Loucy (cell line): ENCODE data around the gene SLC9A6.

Source experiments
- H2AFZ ChIP-seq: fragments of 200-600 bp; sonication (generic); 2 replicates; pipeline ENCODE4 v1.6.0; 2016; ENCODE audit warnings: antibody characterized with exemption, mild to moderate bottlenecking, low read length, moderate library complexity
- H3F3A ChIP-seq: fragments of 200-600 bp; 2 replicates; pipeline ENCODE4 v1.6.0; 2016; ENCODE audit warnings: antibody characterized with exemption, low read depth, mild to moderate bottlenecking
- H3K27me3 ChIP-seq: fragments of 200-600 bp; sonication (generic); 2 replicates; pipeline ENCODE4 v1.6.1; 2014; ENCODE audit warnings: low read length, mild to moderate bottlenecking; ENCODE audit not compliant: insufficient read depth, poor library complexity, severe bottlenecking
- H3K36me3 ChIP-seq: fragments of 200-600 bp; sonication (generic); 2 replicates; pipeline ENCODE4 v1.6.1; 2016; ENCODE audit warnings: low read length; ENCODE audit not compliant: insufficient read depth
- H3K4me1 ChIP-seq: fragments of 200-600 bp; sonication (generic); 2 replicates; pipeline ENCODE4 v1.5.1; 2014; ENCODE audit warnings: low read length, mild to moderate bottlenecking; ENCODE audit not compliant: insufficient read depth, poor library complexity, severe bottlenecking
- H3K4me2 ChIP-seq: fragments of 200-600 bp; sonication (generic); 2 replicates; pipeline ENCODE4 v1.6.0; 2014; ENCODE audit warnings: antibody characterized with exemption, low read length, low read depth, mild to moderate bottlenecking; ENCODE audit not compliant: poor library complexity, severe bottlenecking
- H3K4me3 ChIP-seq: fragments of 200-600 bp; sonication (generic); 2 replicates; pipeline ENCODE4 v1.5.1; 2014; ENCODE audit warnings: low read length, mild to moderate bottlenecking, mixed read lengths; ENCODE audit not compliant: poor library complexity, severe bottlenecking
- H3K79me2 ChIP-seq: fragments of 200-600 bp; sonication (generic); 2 replicates; pipeline ENCODE4 v1.6.1; 2014; ENCODE audit warnings: low read length; ENCODE audit not compliant: insufficient read depth
- H3K9ac ChIP-seq: fragments of 200-600 bp; sonication (generic); 2 replicates; pipeline ENCODE4 v1.6.0; 2014; ENCODE audit warnings: mild to moderate bottlenecking, low read depth, low read length, moderate library complexity; ENCODE audit not compliant: poor library complexity, severe bottlenecking
- H3K9me2 ChIP-seq: fragments of 200-600 bp; sonication (generic); replicated peaks from 2 replicates; pipeline ENCODE4 v1.6.1; 2016; ENCODE audit warnings: low read depth, low read length, mixed read lengths
- H3K9me3 ChIP-seq: fragments of 200-600 bp; sonication (generic); 2 replicates; pipeline ENCODE4 v1.6.1; 2014; ENCODE audit warnings: mild to moderate bottlenecking, antibody characterized with exemption, low read length, low read depth; ENCODE audit not compliant: insufficient read depth
- H4K20me1 ChIP-seq: fragments of 200-600 bp; sonication (generic); 2 replicates; pipeline ENCODE4 v1.6.0; 2014; ENCODE audit warnings: antibody characterized with exemption, low read length, mild to moderate bottlenecking; ENCODE audit not compliant: insufficient read depth, poor library complexity, severe bottlenecking
- CTCF ChIP-seq: fragments of 200-600 bp; sonication (generic); conservative IDR thresholded peaks from 2 replicates; pipeline ENCODE4 v1.5.1; 2014; ENCODE audit warnings: mild to moderate bottlenecking, antibody characterized with exemption, low read length
- EZH2phosphoT487 ChIP-seq: fragments of 200-600 bp; IDR thresholded peaks from 2 replicates; pipeline ENCODE4 v1.6.1; 2018; ENCODE audit warnings: antibody characterized with exemption, mild to moderate bottlenecking, moderate library complexity, borderline replicate concordance

SLC9A6 gene

GRCh38 chrX:136028383-136028984, 43.2 kb downstream of the SLC9A6 start:
- Histone ChIP-seq H3K9me2 (no peaks in the 10 kb centered on the region), H3K36me3 (peaks cover 6% of the 10 kb centered on the region; the same call in 1 of the 2 replicates), H3F3A (no peaks in the 10 kb centered on the region), H4K20me1 (no peaks in the 10 kb centered on the region), H3K79me2 (no peaks in the 10 kb centered on the region), H3K27me3 (no peaks in the 10 kb centered on the region), H3K4me3 (no peak overlapping the region), H3K9ac (no peak overlapping the region), H3K9me3 (no peaks in the 10 kb centered on the region), H2AFZ (no peak overlapping the region), H3K4me2 (no peak overlapping the region), H3K4me1 (no peaks in the 10 kb centered on the region)
- TF ChIP-seq EZH2phosphoT487, result no peak
- TF ChIP-seq CTCF, result peak; percentile 67

- no peak overlapping the region for H2AFZ ChIP-seq
- no peaks in the 10 kb centered on the region for H3F3A ChIP-seq
- no peaks in the 10 kb centered on the region for H3K4me1 ChIP-seq
- no peaks in the 10 kb centered on the region for H4K20me1 ChIP-seq
- no peaks in the 10 kb centered on the region for H3K79me2 ChIP-seq
- no peaks in the 10 kb centered on the region for H3K9me3 ChIP-seq
- H3K4me3 ChIP-seq, result no peak overlapping the region
- no peaks in the 10 kb centered on the region for H3K9me2 ChIP-seq
- H3K27me3 ChIP-seq, result no peaks in the 10 kb centered on the region
- H3K9ac ChIP-seq, result no peak overlapping the region
- H3K4me2 ChIP-seq, result no peak overlapping the region
- H3K36me3 ChIP-seq, result peaks cover 6% of the 10 kb centered on the region; the same call in 1 of the 2 replicates
- no peak for TF ChIP-seq EZH2phosphoT487
- TF ChIP-seq CTCF, result no peak
Observed at GRCh38 chrX:136029766-136030165, 44.5 kb downstream of the SLC9A6 start.

- H3K36me3 ChIP-seq, result peaks cover 6% of the 10 kb centered on the region; the same call in 1 of the 2 replicates
- H3K4me2 ChIP-seq, result no peak overlapping the region
- no peaks in the 10 kb centered on the region for H4K20me1 ChIP-seq
- no peaks in the 10 kb centered on the region for H3F3A ChIP-seq
- no peaks in the 10 kb centered on the region for H3K79me2 ChIP-seq
- no peak overlapping the region for H2AFZ ChIP-seq
- no peaks in the 10 kb centered on the region for H3K27me3 ChIP-seq
- H3K9me2 ChIP-seq, result no peaks in the 10 kb centered on the region
- no peak overlapping the region for H3K9ac ChIP-seq
- H3K4me1 ChIP-seq, result no peaks in the 10 kb centered on the region
- TF ChIP-seq CTCF, result no peak
- no peak for TF ChIP-seq EZH2phosphoT487
- no peak overlapping the region for H3K4me3 ChIP-seq
- H3K9me3 ChIP-seq, result no peaks in the 10 kb centered on the region
Observed at GRCh38 chrX:136030303-136031191, 45.3 kb downstream of the SLC9A6 start.
